ENCODE data around the gene LTBP1.

LTBP1 gene

DNA sequence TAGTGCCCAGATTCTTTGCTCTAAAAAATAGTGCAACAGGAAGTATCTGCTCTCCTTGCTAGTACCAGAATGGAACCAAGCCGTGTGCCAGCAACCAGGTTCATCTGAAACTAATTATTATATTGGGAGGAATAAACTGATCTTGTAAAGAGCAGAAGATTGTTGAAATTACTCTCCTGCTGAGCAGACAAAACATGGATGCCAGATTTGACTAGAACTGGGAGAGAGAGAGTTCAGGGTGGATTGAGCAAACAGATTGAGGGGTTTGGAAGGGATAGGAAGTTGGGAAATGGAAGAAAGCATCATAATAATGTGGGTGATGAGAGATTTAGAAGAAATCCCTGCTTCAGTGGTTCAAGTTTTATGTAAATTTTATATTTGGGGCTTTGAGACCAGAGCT lies 369.6 kb downstream of the LTBP1 start:
- peak; percentile 26 for DNase-seq (ENCODE audit: low spot score)

DNA sequence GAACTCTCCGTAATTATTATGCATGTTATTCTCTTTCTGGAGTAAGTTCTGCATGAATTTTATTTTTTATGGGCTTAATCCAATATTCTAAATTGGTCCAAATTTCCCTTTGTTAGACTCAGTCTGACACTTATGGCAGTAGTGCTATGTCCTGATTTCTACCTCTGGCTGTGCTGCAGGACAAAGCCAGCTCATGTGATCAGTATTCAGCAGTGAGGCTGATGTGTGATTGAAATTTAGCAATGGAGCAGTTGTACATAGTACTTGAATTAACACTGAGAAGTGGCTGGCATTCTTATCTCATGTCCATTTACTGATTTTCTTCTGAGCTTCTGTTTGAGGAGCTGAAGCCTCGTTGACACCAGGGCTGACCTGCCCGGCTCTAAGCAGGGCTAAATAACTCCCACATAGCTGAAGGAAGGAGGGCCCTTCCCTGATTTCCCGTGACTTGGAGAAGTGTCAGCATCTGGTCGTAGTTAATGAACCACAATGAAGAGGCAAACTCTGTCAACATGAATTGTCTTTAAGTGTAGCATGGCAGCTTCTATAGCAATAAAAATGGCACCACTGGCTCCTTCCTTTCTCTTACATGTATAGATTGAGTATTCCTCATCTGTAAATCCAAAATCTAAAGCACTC lies 370.7 kb downstream of the LTBP1 start:
- peak; percentile 27 for DNase-seq (ENCODE audit: low spot score)

DNA sequence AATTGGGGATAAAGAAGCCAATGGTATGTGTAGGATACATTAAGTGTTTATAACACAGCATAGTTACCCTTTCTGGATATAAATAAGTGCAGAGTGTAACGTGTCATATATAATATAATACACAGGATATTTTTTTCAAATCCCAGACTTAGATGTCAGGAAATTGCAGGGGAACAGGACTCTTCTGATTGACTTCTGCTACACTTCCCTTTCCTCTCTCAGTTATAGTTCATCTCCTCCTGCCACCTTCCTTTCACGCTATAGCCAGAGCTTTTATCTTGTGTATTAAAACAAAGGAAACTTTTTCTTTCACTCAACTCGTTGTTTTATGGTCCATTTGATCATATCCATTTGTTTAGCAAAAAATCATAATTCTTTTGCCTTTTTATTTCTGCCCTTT lies 371.7 kb downstream of the LTBP1 start:
- DNase-seq (ENCODE audit: low spot score) = no peak

DNA sequence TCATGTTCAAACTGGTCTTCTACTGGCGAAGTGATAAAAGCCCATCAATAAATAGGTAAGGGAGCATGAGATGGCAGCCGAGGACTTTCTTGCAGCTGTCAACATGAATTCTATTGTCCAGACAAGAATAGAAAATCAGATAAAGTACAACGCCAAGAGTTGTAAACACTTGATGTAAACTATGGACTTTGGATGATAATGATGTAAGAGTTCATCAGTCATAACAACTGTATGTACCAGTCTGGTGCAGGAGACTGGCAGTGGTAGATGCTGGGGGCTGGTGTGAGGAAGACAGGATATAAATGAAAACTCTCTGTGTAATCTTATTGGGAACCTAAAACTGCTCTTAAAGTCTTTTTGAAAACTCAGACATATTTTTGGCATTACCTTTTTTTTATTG lies 373.8 kb downstream of the LTBP1 start:
- no peak for DNase-seq (ENCODE audit: low spot score)

DNA sequence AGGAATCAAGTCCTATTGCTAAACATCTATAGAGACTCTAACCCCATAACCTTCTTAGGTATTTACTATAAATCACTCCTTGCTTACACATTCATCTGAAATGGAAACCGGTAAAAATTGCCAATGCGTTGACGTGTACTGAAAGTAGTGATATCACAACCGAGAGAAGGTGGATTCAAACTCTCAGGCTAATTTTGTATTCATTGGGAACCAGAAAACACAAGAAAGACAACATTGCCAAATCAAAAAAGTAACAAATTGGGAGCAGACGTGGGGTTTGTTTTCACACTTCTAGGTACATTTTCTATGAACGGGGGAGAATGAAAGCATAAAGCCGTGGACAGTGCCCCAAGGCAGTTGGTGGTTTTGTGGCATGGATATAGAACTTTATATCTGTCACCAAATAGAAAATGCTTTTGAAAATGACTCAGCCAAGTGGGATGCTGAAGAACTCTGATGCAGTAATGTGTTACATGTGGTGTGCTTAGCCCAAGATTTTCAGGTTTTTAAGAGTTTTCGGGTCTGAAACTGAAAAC lies 374.6 kb downstream of the LTBP1 start:
- peak; percentile 66 for DNase-seq (ENCODE audit: low spot score)

DNA sequence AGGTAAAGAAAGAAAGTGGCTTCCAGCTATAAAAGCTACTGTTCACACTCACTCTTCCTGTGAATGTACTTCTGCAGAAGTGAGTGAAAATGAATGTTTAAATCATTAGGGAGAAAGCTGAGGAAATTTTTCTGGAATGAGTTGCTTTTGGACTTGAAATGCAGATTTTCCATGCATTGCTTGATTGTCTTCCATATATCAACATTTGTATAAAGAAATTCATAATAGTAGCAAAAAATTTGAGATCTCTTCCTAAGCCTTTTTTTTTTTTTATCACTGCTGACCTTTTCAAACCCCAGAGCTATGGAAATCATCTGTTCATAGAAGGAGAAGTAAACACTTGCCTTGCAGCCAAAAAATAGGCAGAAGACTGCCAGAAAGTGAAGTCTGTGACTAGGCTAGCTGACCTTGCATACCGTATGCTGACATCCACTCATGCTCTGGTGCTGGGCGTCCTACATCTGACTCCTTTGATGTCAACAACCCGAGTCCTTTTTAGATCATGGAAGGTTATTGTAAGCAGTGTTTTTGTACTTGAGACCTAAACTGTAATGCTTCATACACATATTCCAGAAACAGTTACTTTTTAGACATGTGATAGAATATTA lies 375.2 kb downstream of the LTBP1 start:
- DNase-seq (ENCODE audit: low spot score) = peak; percentile 36

DNA sequence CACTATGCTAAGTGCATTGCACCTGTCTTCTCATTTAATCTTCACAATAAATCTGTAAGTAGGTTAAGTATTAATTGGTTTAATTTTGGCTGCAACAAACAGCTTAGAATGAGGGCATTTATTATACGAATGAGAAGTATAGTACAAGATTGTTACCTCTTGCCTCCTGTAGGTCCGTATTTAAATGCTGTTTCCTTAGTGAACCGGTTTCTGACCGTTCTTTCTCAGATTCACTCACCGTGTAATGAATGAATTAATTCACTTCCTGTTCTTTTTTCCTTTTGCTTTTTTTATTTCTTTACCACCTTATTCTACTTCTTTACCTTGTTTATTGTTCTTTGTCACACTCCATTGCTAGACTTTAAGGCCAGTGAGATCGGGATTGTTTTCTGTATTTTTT lies 375.9 kb downstream of the LTBP1 start:
- DNase-seq (ENCODE audit: low spot score) = no peak

DNA sequence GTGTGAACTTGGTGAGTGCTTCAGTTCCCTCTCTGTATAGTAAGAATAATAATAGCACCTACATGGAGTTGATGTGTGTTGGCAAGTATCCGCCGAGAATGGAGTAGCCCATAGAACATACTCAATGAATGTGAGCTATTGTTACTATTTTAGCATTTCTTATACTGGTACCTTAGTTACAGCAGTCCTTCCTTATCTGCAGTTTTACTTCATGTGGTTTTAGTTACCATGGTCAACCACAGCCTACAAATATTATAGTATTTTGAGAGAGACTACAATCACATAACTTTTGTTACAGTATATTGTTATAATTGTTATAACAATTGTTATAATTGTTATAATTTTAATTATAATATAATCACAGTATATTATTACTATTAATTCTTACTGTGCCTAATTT lies 377.2 kb downstream of the LTBP1 start:
- no peak for DNase-seq (ENCODE audit: low spot score)

DNA sequence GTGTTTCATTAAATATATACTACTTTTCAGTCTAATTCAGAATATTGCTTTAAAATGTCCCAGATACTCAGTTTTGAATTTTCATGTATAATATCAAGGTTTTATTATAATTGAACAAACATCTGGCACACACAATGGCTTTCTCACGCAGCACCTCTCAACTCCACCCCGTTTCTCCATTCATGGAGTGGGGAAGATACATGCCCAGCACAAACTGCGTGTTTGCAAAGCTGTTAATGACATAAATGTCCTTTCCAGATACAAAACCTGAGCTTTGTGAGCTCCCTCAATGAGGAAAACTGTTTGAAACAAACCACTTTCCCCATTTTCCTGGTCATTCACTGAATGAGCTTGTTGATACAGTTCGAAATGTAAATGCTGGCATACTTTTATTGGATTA lies 379.3 kb downstream of the LTBP1 start:
- no peak for DNase-seq (ENCODE audit: low spot score)

DNA sequence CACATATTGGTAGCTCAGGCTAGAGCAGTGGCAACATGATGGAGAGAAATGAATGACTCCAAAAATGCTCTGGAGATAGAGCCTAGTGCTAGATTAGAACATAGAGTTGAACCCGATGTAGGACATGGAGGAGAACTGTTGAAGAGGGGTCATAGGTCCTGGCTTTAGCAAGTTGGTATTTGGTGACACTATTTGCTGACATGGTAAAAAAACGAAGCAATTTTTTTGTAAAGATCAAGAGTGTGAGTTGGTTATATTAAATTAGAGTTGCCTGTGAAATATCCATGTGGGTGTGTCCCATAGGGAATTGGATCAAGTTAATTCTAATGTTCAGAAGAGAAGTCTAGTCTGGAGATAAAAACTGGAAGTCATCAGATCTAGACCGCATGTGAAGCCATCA lies 386.7 kb downstream of the LTBP1 start:
- DNase-seq (ENCODE audit: low spot score) = no peak

DNA sequence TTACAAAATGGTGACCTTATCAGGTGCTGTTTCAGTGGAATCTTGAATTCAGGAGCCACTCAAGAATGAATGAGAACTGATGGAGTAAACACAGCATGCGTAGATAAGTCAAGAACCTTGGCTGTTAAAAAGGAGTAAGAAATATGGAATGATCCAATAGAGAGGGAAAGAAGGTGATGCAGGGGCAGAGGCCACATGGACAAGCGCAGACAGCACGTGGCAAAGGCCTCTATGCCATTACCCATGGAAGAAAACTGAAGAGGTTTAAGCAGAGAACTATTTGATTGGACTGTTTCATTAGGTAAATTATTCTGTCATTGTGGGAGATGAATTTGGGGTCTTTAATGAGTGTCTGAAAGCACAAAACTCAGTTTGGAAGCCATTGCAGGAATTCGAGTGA lies 387.3 kb downstream of the LTBP1 start:
- DNase-seq (ENCODE audit: low spot score) = no peak

DNA sequence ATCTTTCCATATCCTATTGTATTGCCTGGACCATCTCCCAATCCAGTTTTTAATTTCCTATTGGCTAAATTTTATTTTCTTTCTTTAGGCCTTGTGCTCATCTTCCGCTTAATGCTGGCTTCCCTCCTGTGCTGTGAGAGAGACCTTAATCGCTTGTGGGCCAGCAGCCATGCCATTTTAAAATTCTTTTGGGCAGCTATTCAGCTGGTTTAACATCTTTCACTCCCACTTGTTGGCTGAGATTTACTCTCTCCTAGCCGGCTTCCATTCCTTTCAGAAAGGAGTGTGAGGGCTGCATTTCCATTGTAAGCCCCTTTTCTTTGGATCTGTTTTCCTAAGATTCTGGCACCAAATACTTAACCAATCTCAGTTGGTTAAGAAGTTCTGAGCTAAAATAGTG lies 388.8 kb downstream of the LTBP1 start:
- DNase-seq (ENCODE audit: low spot score) = no peak

DNA sequence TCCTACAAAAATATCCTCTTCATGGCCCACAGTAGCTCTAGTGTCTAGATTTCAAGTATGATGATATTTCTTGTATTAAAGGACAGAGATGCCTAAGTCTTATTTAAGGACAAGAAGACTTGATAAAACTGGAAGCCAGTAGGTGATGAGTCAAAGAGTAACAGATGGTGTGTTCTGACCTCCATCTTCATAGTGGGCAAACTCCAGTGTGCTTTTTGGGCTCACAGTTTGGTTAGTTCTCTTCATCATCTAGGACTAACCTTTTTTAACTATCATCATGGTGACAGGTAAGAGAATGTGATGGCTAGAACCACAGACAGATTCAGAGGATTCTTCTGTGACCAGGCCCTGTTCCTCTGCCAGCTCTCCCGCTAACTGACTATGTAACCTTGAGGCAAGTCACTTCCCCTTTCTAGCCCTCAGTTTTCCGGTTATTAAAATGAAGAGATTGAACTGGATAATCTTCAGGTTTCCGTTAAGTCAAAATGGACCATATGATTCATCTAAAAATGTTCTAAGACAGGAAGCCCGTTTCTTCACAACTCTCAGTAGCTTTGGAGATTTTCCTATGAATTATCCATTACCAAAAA lies 389.4 kb downstream of the LTBP1 start:
- no peak for DNase-seq (ENCODE audit: low spot score)

DNA sequence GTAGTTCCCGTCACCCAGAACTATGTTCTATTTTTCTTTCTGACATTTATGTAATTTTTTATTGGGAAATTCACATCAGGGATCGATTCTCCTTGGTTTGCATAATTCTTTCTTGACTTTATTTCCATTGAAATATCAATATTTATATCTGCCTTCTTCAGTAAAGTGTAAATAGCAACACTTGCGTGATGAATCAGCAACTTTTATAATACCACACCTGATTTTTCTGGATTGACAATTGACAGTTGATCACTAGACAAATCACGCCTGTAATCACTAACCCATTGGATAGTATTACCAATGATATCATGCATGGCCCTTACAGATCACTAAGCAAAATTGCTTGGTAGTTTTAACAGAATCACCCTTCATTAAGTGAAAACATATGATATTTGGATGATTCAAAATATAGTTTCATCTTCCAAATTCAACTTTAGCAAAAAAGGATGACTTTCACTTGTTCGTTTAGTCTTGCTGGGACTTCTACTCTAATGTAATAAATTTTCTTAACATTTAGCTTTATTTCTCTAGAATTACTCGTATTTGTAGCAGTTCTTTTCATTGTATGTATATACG lies 390.7 kb downstream of the LTBP1 start:
- no peak for DNase-seq (ENCODE audit: low spot score)

DNA sequence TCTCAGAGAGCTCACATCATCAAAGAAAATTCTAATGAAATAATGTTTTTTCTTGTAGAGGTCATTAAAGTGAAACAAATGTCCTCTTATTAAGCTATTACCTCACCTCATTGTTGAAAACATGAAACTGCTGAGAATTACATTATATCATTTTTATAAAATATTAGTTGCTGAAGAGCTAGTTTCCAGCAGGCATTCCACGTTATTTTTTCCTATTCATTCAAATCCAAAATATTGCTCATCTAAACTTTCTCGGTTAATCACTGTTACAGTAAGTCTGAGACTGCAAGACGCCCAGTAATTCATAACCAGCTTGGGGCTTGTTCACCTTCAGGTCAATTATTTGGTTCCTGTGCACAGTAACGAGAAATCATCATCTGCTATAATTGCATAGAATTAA lies 391.2 kb downstream of the LTBP1 start:
- DNase-seq (ENCODE audit: low spot score) = no peak

DNA sequence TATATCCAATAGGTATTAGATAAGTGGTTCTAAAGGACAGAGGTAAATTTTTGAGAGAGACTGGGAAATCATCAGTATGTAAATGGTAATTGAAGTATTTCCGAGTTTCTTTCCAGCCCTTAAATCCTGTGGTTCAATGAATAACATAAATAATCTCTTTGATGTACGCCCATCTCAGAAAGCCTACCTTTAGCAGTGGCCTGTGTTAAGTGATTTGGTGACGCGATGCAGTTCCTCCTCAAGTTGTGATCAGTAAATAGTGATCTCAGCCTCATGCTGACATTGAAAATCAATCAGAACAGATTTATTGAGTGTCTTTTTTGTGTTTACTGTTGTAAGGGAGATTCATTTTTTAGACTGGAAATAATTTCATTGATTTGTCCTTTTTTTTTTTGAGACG lies 392.5 kb downstream of the LTBP1 start:
- no peak for DNase-seq (ENCODE audit: low spot score)

DNA sequence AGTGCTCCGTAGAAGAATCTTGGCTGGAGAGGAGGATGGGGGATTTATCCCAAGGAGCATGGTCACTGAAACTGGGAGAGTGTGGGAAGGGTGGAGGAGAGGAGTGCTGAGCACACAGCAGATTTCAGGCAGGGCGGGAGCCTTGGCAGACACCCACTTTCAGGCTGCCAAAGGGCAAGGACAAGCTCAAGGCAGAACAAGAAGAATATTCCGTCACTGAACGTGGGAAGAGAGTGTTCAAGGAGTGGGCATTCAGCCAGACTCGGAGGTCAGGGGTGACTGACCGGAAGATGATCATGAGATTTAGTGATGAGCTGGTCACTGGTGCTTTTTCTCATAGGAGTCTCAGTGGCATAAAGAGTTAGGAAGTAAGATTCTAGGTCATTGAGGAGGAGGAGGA lies 393.5 kb downstream of the LTBP1 start:
- DNase-seq (ENCODE audit: low spot score) = no peak

DNA sequence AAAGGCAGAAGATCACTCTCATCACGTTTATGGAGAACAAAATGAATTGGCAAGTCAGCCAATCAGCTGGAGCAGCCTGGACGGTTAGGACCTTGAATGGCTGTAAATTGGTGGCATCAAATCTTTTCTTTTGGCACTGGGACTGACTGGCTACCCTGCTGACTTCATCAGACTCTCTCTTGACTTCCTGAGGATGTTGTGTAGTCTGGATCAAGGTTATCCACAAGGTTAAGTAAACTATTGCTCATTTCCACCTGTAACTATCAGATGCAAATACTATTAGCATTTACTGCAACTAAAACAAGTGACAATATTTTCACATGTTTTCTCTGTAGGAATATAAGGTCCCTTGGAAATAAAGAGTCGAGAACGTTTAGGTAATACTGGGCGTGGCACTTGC lies 395.4 kb downstream of the LTBP1 start:
- no peak for DNase-seq (ENCODE audit: low spot score)

DNA sequence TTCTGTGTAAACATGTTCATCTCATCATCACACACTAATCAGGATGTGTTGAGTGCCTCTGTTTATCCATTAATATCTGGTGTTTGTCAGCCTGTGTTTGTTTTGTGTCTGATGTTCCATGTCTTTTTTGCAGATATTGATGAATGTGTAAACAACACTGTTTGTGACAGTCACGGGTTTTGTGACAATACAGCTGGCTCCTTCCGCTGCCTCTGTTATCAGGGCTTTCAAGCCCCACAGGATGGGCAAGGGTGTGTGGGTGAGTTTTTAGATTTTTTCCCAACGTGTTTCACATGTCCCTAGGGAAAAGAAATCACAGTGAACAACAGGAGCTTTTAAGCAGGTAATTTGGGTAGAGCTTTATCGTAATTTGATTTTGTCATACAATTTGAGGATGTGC lies 396.0 kb downstream of the LTBP1 start:
- no peak for DNase-seq (ENCODE audit: low spot score)

DNA sequence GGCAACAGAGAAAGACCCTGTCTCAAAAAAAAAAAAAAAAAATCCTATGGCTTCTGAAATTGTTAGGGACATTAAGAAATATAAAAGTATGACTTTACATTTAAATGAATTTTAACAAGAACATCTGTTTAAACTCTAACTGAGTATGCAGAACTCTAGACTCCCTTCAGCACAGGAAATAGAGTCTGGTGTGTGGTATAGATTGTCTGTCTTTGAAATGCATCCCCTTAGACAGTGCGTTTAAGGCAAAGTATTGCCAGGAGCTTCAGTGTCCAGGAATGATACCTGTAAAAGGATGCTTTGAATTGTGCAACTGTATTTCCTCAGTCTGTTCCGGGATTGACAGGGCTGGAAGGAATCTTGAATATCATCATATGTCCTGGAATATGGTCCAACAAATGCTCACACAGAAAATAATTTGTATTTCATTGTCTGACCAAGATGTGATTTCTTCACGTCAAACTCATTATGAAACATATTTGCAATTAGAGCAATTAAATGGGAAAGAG lies 396.7 kb downstream of the LTBP1 start:
- DNase-seq (ENCODE audit: low spot score) = no peak

DNA sequence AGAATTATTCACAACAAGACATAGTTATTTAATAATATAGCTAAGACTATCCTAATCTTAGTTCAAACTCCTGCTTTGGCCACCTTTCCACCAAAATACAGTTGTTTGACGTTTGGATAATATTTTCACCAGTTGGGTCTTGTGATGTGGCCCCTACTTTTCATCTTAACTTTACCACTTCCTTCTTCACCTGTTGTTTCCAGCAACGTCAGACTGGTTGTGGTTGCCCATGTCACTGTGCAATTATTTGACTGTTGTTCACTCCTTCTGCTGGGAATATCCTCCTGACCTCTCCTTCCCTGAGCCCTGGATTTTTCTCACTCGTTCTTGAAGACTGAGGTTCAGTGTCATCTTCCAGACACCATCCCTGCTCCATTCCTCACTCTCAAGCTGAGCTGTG lies 397.5 kb downstream of the LTBP1 start:
- no peak for DNase-seq (ENCODE audit: low spot score)

DNA sequence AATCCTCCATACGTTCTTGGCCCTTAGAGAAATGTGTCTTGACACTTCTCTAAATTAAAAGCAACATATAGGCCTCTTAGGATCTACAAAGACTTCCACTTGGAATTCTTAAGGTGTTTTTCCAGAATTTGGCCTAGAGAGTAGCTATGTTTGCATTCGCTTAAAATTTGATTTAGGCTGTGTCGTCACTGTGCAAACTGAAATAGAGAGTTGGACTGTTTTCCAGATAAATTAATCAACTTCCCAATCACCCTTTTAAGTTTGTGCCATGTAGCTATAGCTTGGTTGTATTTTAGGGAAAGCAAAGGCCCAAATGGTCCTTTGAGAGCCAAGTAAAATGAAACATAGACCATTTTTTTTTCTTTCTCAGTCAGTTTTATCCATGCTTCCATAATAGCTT lies 401.1 kb downstream of the LTBP1 start:
- no peak for DNase-seq (ENCODE audit: low spot score)

DNA sequence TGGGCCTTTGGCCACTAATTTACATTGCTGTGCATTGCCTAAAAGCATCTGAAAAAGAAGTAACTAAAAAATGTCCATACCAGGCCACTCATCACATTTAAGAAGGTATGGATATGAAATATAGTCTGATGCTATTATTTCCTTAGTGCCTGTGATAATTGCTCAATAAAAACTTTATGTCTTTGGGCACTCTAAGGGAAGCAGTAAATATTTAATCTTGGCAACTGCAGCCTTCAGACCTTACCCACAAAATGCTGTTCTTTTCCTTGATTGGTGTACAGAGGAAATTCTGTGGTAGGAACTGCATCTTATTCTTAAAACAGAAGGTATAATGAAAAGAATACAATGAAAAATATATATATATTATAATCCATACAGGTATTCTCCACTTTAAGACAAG lies 403.9 kb downstream of the LTBP1 start:
- no peak for DNase-seq (ENCODE audit: low spot score)

Measured in GM03348 (cell line).